Activated T-cell treated with anti-CD3 and anti-CD28 coated beads for 24 hours (primary cell): ENCODE measurements around the gene TTC27.

Source experiments
- DNase-seq: peaks from one replicate; pipeline ENCODE4 v3.0.0-alpha.2; 2020; ENCODE audit warnings: low read depth

The TTC27 gene

GRCh38 chr2:32755666-32756065 lies 127.8 kb downstream of the TTC27 start:
- no peak for DNase-seq

GRCh38 chr2:32756074-32756727 lies 128.4 kb downstream of the TTC27 start:
- DNase-seq, result no peak

GRCh38 chr2:32758232-32758631 lies 130.4 kb downstream of the TTC27 start:
- no peak for DNase-seq

GRCh38 chr2:32760628-32761027 lies 132.8 kb downstream of the TTC27 start:
- DNase-seq, result no peak

GRCh38 chr2:32768387-32769174 lies 140.7 kb downstream of the TTC27 start:
- DNase-seq, result no peak

GRCh38 chr2:32770360-32770759 lies 142.5 kb downstream of the TTC27 start:
- DNase-seq, result no peak

GRCh38 chr2:32772638-32773447 lies 145.0 kb downstream of the TTC27 start:
- no peak for DNase-seq

- DNase-seq, result no peak
These were observed 145.6 kb downstream of the TTC27 start for GRCh38 chr2:32773448-32773808.

- no peak for DNase-seq
These were observed 148.1 kb downstream of the TTC27 start for GRCh38 chr2:32775954-32776353.

GRCh38 chr2:32777714-32778113 lies 149.9 kb downstream of the TTC27 start:
- no peak for DNase-seq

GRCh38 chr2:32780961-32781360 lies 153.1 kb downstream of the TTC27 start:
- no peak for DNase-seq

GRCh38 chr2:32783469-32783868 lies 155.6 kb downstream of the TTC27 start:
- DNase-seq, result no peak

GRCh38 chr2:32783933-32784332 lies 156.1 kb downstream of the TTC27 start:
- no peak for DNase-seq

- DNase-seq, result no peak
These were observed 159.4 kb downstream of the TTC27 start for GRCh38 chr2:32787207-32787606.

- DNase-seq, result no peak
These were observed 160.3 kb downstream of the TTC27 start for GRCh38 chr2:32788114-32788513.

- no peak for DNase-seq
These were observed 164.6 kb downstream of the TTC27 start for GRCh38 chr2:32792416-32792815.

- no peak for DNase-seq
These were observed 171.0 kb downstream of the TTC27 start for GRCh38 chr2:32798829-32799228.

GRCh38 chr2:32801741-32802140 lies 173.9 kb downstream of the TTC27 start:
- DNase-seq, result no peak

- DNase-seq, result no peak
These were observed 175.0 kb downstream of the TTC27 start for GRCh38 chr2:32802877-32803276.

GRCh38 chr2:32804205-32804604 lies 176.4 kb downstream of the TTC27 start:
- DNase-seq, result no peak

GRCh38 chr2:32805104-32806095 lies 177.6 kb downstream of the TTC27 start:
- no peak for DNase-seq

- no peak for DNase-seq
These were observed 179.0 kb downstream of the TTC27 start for GRCh38 chr2:32806857-32807256.
